Mononuclear cell (primary cell): ENCODE data around the gene TESMIN. TPM values are rescaled to one million over a fixed set of nuclear protein-coding genes. Genes with fewer than 3 reads are reported as not detected.

Experiments
- H3K27me3 ChIP-seq: 2 replicates; pipeline ENCODE4 v1.6.0; 2011; ENCODE audit warnings: low read length, control low read depth; ENCODE audit not compliant: insufficient read depth
- H3K4me1 ChIP-seq: 2 replicates; pipeline ENCODE4 v1.5.1; 2011; ENCODE audit warnings: mild to moderate bottlenecking, low read length, control low read depth; ENCODE audit not compliant: insufficient read depth
- H3K4me3 ChIP-seq: 2 replicates; pipeline ENCODE4 v1.5.1; 2011; ENCODE audit warnings: mild to moderate bottlenecking, low read length, moderate library complexity
- H3K9me3 ChIP-seq: 2 replicates; pipeline ENCODE4 v1.5.1; 2011; ENCODE audit warnings: low read depth, mild to moderate bottlenecking, control low read depth, low read length
- total RNA-seq: library from RNA; depleted of rRNA; stranded (reverse); fragments of >200 nt; gene quantifications from one replicate; pipeline ENCODE4 v1.2.3, GENCODE V29; 2012

Gene TESMIN
- total RNA-seq, 1 donor = 1.4 TPM

DNA sequence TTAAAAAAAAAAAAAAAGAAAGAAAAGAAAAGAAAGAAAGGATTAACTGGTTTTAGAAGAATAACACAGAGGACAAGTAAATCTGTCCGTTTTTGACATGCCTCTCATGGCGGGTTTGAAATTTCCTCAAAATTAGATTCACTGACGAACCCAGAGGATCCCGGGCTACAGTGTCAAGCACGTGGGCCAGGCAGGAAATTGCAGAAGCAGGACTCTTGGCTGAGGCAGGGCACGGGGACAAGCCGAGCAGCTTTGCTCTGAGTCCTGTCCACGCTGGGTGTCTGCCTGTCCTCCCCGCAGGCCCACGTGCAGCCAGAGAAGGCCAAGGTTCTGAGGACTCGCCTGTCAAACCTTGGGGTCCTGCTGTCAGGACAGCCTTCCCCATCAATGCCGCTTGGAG, 42.3 kb downstream of the TESMIN start:
- Histone ChIP-seq H3K4me1 (no peaks in the 10 kb centered on the region), H3K9me3 (no peaks in the 10 kb centered on the region)

DNA sequence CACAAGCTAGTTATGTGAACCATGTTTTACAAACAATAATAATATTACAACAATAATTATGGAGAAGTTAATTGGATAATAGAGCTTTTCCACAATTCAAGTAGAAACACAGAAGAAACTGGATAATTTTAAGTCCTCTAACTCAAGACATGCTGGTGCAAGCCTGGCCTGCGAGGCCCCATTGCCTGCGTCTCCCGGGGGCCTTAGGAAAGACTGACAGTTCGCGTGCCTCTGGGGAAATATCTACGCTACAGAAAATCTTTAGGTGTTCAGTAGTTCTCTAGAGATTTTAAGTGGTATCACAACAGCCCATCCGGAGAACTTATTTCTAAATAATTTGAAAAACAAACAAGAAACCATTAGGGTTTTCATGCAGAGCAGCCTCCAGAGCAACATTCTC, 43.8 kb downstream of the TESMIN start:
- Histone ChIP-seq H3K27me3 (no peaks in the 10 kb centered on the region), H3K9me3 (no peaks in the 10 kb centered on the region), H3K4me3 (no peak overlapping the region), H3K4me1 (no peaks in the 10 kb centered on the region)

More for the DNA sequence above, 42.3 kb downstream of the TESMIN start:
- no peak overlapping the region for H3K4me3 ChIP-seq
- no peaks in the 10 kb centered on the region for H3K27me3 ChIP-seq

DNA sequence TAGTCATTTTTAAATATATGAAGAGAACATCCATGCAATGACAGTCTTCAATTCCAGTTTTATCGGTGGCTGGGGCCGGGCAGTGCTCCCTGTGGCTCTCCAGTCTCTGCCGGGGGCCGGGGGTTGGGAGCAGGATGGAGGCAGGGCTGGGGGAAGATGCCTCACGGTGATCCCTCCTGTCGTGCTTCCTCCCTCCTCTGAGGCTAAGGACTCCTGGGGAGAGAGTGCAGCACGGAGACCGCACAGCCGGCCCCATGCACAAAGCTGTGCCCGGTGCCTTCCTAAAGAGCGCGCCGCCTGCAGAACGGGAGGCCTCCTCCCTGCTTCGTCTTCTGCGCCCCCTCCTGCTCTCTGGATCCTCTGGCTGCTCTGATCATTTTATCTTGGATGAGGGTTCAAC, 46.4 kb downstream of the TESMIN start:
- no peaks in the 10 kb centered on the region for H3K9me3 ChIP-seq
- H3K4me1 ChIP-seq = no peaks in the 10 kb centered on the region
- no peak overlapping the region for H3K4me3 ChIP-seq
- H3K27me3 ChIP-seq = no peaks in the 10 kb centered on the region

- Histone ChIP-seq H3K9me3 (no peaks in the 10 kb centered on the region), H3K4me1 (no peaks in the 10 kb centered on the region), H3K4me3 (no peak overlapping the region), H3K27me3 (peaks cover 3% of the 10 kb centered on the region)
Measured at GRCh38 chr11:68698993-68699392, 52.3 kb downstream of the TESMIN start.

- H3K4me1 ChIP-seq = no peaks in the 10 kb centered on the region
- no peaks in the 10 kb centered on the region for H3K9me3 ChIP-seq
- peaks cover 3% of the 10 kb centered on the region for H3K27me3 ChIP-seq
- H3K4me3 ChIP-seq = no peak overlapping the region
Measured at GRCh38 chr11:68695531-68695930, 55.8 kb downstream of the TESMIN start.

GRCh38 chr11:68694431-68695297, 56.7 kb downstream of the TESMIN start:
- Histone ChIP-seq H3K4me1 (peaks cover 6% of the 10 kb centered on the region), H3K27me3 (peaks cover 3% of the 10 kb centered on the region), H3K9me3 (no peaks in the 10 kb centered on the region), H3K4me3 (no peak overlapping the region)

DNA sequence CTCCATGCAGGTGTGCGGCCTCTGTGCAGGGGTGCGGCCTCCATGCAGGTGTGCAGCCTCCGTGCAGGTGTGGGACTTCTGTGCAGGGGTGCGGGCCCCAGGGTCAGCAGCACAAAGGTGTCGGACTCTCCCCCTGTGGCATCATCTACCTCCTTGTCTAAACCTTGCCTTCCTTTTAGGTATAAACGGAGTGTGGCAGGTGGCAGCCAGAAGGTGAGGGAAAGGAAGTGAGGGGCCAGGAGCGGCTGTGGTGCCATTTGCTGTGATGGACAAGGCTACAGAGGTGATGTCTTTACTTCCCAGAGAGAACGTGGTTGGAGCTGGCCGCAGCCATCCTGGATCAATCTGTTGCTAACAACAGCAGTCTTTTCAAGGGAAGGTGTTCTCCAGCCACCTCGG, 57.8 kb downstream of the TESMIN start:
- Histone ChIP-seq H3K4me3 (no peak overlapping the region), H3K9me3 (no peaks in the 10 kb centered on the region), H3K4me1 (peaks cover 6% of the 10 kb centered on the region)

DNA sequence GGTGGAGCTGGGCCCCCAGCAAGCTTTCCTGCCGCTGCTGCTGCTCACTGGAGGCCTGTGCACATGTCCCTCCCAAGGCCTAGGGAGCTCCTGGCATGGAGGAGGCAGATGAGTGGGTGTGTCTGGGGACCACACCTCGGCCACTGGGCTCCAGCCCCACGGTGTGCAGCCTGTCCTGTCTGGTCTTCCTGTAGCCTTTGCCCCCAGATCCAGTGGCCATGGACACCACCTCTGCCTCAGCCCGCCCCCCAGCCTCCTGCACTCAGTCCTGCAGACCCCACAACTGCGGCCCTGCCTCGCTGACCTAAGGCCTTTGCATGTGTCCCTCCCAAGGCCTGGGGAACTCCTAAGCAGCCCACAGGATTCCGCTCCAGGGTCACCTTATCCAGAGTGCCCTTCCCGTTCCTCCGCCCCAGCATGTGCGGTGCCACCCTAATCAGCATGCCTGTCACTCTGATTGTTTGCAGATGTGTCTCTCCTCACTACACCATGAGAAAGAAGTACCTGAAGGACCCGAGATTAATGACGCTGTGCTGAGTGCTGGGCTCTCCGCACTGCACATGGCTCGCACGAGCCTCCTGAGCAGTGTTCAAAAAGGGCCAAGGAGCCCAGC, 58.3 kb downstream of the TESMIN start:
- Histone ChIP-seq H3K4me3 (no peak overlapping the region), H3K27me3 (peaks cover 3% of the 10 kb centered on the region), H3K4me1 (peaks cover 6% of the 10 kb centered on the region), H3K9me3 (no peaks in the 10 kb centered on the region)

More for the DNA sequence above, 57.8 kb downstream of the TESMIN start:
- peaks cover 3% of the 10 kb centered on the region for H3K27me3 ChIP-seq

DNA sequence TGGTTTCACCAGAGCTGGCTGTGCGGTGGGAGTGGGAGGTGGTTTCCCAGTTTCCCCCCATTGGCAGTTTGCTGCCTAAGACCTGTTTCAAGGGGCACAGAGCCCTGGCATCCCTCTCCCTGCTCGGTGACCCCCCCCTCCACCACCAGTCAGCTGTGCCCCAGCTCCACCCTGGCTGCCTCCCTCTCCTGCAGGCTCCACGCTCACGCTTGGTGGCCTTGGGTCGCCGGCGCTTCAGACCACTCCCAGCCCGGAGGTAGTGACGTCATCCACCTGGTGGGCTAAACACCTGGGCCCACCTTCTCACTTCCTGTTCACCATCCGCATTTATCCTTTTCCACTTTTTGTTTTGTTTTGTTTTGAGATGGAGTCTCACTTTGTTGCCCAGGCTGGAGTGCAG, 59.2 kb downstream of the TESMIN start:
- Histone ChIP-seq H3K27me3 (peaks cover 3% of the 10 kb centered on the region), H3K4me1 (peaks cover 6% of the 10 kb centered on the region)

GRCh38 chr11:68691402-68691784, 59.9 kb downstream of the TESMIN start:
- Histone ChIP-seq H3K9me3 (no peaks in the 10 kb centered on the region), H3K27me3 (peaks cover 5% of the 10 kb centered on the region), H3K4me3 (no peak overlapping the region), H3K4me1 (peaks cover 6% of the 10 kb centered on the region)

More for the DNA sequence above, 59.2 kb downstream of the TESMIN start:
- Histone ChIP-seq H3K9me3 (no peaks in the 10 kb centered on the region), H3K4me3 (no peak overlapping the region)

DNA sequence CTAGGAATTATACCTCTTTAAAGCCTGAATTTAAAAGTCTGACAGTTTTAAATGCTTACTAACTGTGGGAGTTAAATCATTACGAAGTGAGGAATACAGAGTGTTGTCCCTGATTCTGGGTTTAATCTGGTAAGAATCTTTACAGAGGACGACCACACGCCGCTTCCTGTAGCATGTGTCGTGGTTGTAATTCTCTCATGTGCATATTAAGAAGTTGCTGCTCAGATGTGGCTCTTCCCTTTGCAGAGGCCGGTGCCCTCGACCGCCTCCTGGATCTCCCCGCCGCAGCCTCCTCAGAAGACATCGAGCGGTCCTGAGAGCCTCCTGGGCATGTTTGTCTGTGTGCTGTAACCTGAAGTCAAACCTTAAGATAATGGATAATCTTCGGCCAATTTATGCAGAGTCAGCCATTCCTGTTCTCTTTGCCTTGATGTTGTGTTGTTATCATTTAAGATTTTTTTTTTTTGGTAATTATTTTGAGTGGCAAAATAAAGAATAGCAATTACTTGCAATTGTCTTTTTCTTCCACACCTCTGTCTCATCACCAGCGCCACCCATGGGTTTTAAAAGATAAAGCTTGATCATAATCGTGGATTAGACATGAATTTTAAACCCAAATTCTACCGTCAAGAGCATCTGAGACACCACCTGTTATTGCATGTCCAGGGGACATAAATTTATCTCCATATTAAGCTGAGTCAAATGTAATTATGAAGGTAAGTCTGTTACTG, 60.5 kb downstream of the TESMIN start:
- Histone ChIP-seq H3K4me3 (no peak overlapping the region), H3K4me1 (peaks cover 6% of the 10 kb centered on the region), H3K27me3 (peaks cover 9% of the 10 kb centered on the region), H3K9me3 (no peaks in the 10 kb centered on the region)

DNA sequence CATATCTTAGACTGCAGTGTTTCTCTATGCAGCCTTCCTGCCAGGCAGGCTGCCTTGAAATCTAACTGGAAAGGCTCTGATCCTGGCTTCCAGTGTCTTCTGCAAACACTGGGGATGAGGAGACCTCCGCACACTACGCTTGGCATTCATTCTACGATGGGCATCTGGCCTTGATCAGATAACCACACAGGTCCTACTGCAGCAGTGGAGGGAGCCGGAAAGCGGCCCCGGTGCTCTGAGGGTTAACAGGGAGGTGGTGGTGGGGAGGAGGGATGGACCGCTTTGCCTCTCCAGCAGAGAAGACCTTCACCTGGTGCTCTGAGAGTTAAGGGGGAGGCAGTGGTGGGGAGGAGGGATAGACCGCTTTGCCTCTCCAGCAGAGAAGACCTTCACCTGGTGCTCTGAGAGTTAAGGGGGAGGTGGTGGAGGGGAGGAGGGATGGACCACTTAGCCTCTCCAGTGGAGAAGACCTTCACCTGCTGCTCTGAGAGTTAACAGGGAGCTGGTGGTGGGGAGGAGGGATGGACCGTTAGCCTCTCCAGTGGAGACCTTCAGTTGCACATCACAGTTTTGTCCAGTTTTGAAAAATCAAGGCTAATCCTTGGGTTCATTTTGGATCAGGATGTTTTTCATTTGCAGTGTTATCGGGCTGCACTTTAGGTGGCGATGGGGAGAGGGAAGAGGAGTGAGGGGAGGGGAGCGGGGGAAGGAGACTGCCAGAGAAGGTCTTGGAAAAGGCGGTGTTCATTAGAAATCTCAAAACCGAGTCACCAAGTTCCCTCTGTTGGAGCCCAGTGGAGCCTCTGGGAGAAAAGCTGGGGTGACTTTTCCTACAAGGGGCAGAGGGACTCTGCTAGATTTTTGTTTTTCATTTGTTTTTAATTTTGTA, 61.3 kb downstream of the TESMIN start:
- no peaks in the 10 kb centered on the region for H3K9me3 ChIP-seq
- no peak overlapping the region for H3K4me3 ChIP-seq
- H3K4me1 ChIP-seq = peaks cover 8% of the 10 kb centered on the region
- peaks cover 16% of the 10 kb centered on the region for H3K27me3 ChIP-seq

- Histone ChIP-seq H3K9me3 (no peaks in the 10 kb centered on the region), H3K27me3 (peaks cover 25% of the 10 kb centered on the region), H3K4me1 (peaks cover 12% of the 10 kb centered on the region), H3K4me3 (no peak overlapping the region)
Measured at GRCh38 chr11:68688881-68689280, 62.4 kb downstream of the TESMIN start.

- peaks cover 34% of the 10 kb centered on the region for H3K27me3 ChIP-seq
Measured at GRCh38 chr11:68687986-68688385, 63.3 kb downstream of the TESMIN start.

More at GRCh38 chr11:68687986-68688385, 63.3 kb downstream of the TESMIN start:
- Histone ChIP-seq H3K4me3 (no peak overlapping the region), H3K4me1 (peaks cover 12% of the 10 kb centered on the region), H3K9me3 (no peaks in the 10 kb centered on the region)
